K562 (cell line): ENCODE measurements around the gene SLCO2B1. TPM values are rescaled to one million over a fixed set of nuclear protein-coding genes. Genes with fewer than 3 reads are reported as not detected.

Experiments
- ATAC-seq: fragments of 200-7000 bp; cut with Tn5 transposase; 3 replicates; pipeline ENCODE4 v1.9.1; 2020; ENCODE audit warnings: moderate library complexity
- BruUV-seq: library from RNA; stranded (reverse); fragments of 400-500 nt; replicated peaks from 2 replicates; lab custom pipeline; 2021; lab: Mats Ljungman, UMichigan
- CTCF ChIA-PET: fragments of 300-600 bp; formaldehyde crosslinking; extraction: SDS; loops from one replicate; lab custom pipeline; 2021; ENCODE audit warnings: low intra/inter-chr PET ratio; lab: Yijun Ruan, JAX
- POLR2A ChIA-PET: fragments of 300-600, 350-650 bp; sonication (Branson Sonifier 250); formaldehyde crosslinking; extraction: SDS; loops from one replicate; lab custom pipeline; 2021; ENCODE audit warnings: antibody characterized with exemption, inconsistent platforms; lab: Yijun Ruan, JAX
- DNase-seq, 4 experiments: peaks; one replicate each; pipeline versions ENCODE4 v3.0.0 to v3.0.0-alpha.2; 2011 to 2018; ENCODE audit warnings: low spot score in 3 of 4, mixed read lengths in 3 of 4; ENCODE audit errors: extremely low read depth in 1 of 4
- FAIRE-seq: peaks from 2 replicates; lab custom pipeline; 2011; peaks lifted over from hg19 to GRCh38; lab: Jason Lieb, UNC
- H2AFZ ChIP-seq: 2 replicates; pipeline ENCODE4 v1.6.0; 2011; ENCODE audit warnings: low read depth, low read length, control low read depth, inconsistent platforms
- H3K27ac ChIP-seq: fragments of 200-600 bp; 3 replicates; pipeline ENCODE4 v1.8.0; 2011; ENCODE audit warnings: low read depth, mild to moderate bottlenecking, control low read depth, inconsistent platforms, low read length, moderate library complexity, mixed read lengths; ENCODE audit errors: extremely low read depth
- H3K27me3 ChIP-seq, 2 experiments: fragments of 300-600 bp in 1 of 2; 2 replicates in 1 of 2; 3 replicates in 1 of 2; pipeline versions ENCODE4 v1.6.0 to v1.8.0; 2011; ENCODE audit warnings: inconsistent platforms in 2 of 2, low read length in 2 of 2, mild to moderate bottlenecking in 1 of 2, mixed read lengths in 1 of 2, moderate library complexity in 1 of 2; ENCODE audit not compliant: control insufficient read depth in 2 of 2, insufficient read depth in 2 of 2
- H3K36me3 ChIP-seq: fragments of 300-600 bp; 3 replicates; pipeline ENCODE4 v1.8.0; 2011; ENCODE audit warnings: mild to moderate bottlenecking, low read length, inconsistent platforms; ENCODE audit not compliant: control insufficient read depth, insufficient read depth
- H3K4me1 ChIP-seq, 2 experiments: fragments of 200-600 bp in 1 of 2; replicated peaks in 1 of 2; 2 replicates in 1 of 2; 3 replicates in 1 of 2; pipeline versions ENCODE4 v1.5.1 to v1.8.0; 2011; ENCODE audit warnings: inconsistent platforms in 2 of 2, low read length in 2 of 2, mild to moderate bottlenecking in 1 of 2, mixed read lengths in 1 of 2, moderate library complexity in 1 of 2; ENCODE audit not compliant: control insufficient read depth in 2 of 2, insufficient read depth in 2 of 2
- H3K4me2 ChIP-seq: 2 replicates; pipeline ENCODE4 v1.6.1; 2011; ENCODE audit warnings: low read length, control low read depth, inconsistent platforms, mixed read lengths; ENCODE audit not compliant: insufficient read depth
- H3K4me3 ChIP-seq: fragments of 200-600 bp; sonication (generic), shearing (Covaris generic); 2 replicates; pipeline ENCODE4 v1.5.1; 2016; ENCODE audit warnings: control low read depth, inconsistent platforms
- H3K79me2 ChIP-seq: fragments of 200-600 bp; 3 replicates; pipeline ENCODE4 v1.8.0; 2011; ENCODE audit warnings: low read length, inconsistent platforms; ENCODE audit not compliant: control insufficient read depth, insufficient read depth
- H3K9ac ChIP-seq, 2 experiments: 2 replicates each; pipeline versions ENCODE4 v1.6.0 to v1.6.1; 2011; ENCODE audit warnings: low read depth in 2 of 2, low read length in 2 of 2, control low read depth in 1 of 2, inconsistent platforms in 1 of 2, mild to moderate bottlenecking in 1 of 2, mixed read lengths in 1 of 2; ENCODE audit not compliant: insufficient read depth in 1 of 2
- H3K9me1 ChIP-seq: one replicate; pipeline ENCODE4 v1.6.0; 2011; ENCODE audit warnings: inconsistent platforms, mild to moderate bottlenecking, low read length, moderate library complexity; ENCODE audit not compliant: control insufficient read depth, insufficient read depth
- H3K9me3 ChIP-seq: replicated peaks from 2 replicates; pipeline ENCODE4 v1.5.1; 2011; ENCODE audit warnings: low read depth, low read length, inconsistent platforms; ENCODE audit not compliant: control insufficient read depth, insufficient read depth
- H4K20me1 ChIP-seq: replicated peaks from 2 replicates; pipeline ENCODE4 v1.6.1; 2011; ENCODE audit warnings: low read length, inconsistent platforms, mixed read lengths; ENCODE audit not compliant: control insufficient read depth, insufficient read depth
- GTF3C2 ChIP-seq: IDR thresholded peaks from 3 replicates; pipeline ENCODE4 v1.6.1; 2011; ENCODE audit warnings: borderline replicate concordance, mild to moderate bottlenecking, moderate library complexity; ENCODE audit not compliant: insufficient read length; ENCODE audit errors: extremely low read depth
- MAFF ChIP-seq: IDR thresholded peaks from 2 replicates; pipeline ENCODE4 v1.6.1; 2012; ENCODE audit warnings: low read length, improper control_type of control experiment
- NRF1 ChIP-seq, 2 experiments: fragments of 450-650 bp; IDR thresholded peaks in 1 of 2; conservative IDR thresholded peaks in 1 of 2; 2 replicates each; pipeline ENCODE4 v1.6.1; 2014; ENCODE audit warnings: mild to moderate bottlenecking in 2 of 2
- RFX1 ChIP-seq: fragments of 450-650 bp; IDR thresholded peaks from 2 replicates; pipeline ENCODE4 v1.6.1; 2016; ENCODE audit warnings: mild to moderate bottlenecking, moderate library complexity
- SNIP1 ChIP-seq: fragments of 450-650 bp; IDR thresholded peaks from 2 replicates; pipeline ENCODE4 v1.7.1; 2017; ENCODE audit warnings: low read depth, mild to moderate bottlenecking
- XRCC4 ChIP-seq: IDR thresholded peaks from one replicate; pipeline ENCODE4 v1.6.1; 2011; ENCODE audit not compliant: insufficient read depth, insufficient read length; ENCODE audit errors: extremely low read depth
- ZNF121 ChIP-seq: sonication (generic); formaldehyde crosslinking; conservative IDR thresholded peaks from 2 replicates; pipeline ENCODE4 v1.8.0; 2022; ENCODE audit warnings: missing genetic modification reagents
- ZNF707 ChIP-seq: fragments of 250-450 bp; sonication (Bioruptor Pico); conservative IDR thresholded peaks from 2 replicates; pipeline ENCODE4 v1.8.0; 2022; ENCODE audit warnings: inconsistent platforms, mild to moderate bottlenecking, moderate library complexity
- WGBS: fragments of 100-300 bp; shearing (Covaris generic); methylation state at CpG from one replicate; pipeline ENCODE4 v1.1.6; 2016; ENCODE audit warnings: low coverage, mixed read lengths; ENCODE audit not compliant: insufficient coverage; ENCODE audit errors: missing lambda C conversion rate; 5-methylcytosine and 5-hydroxymethylcytosine counted together
- in situ Hi-C: fragments of 300-500 bp; cut with MboI; formaldehyde crosslinking; loops from 4 replicates; pipeline ENCODE4 v1.15.0; 2018; ENCODE audit warnings: inconsistent platforms, mixed read lengths
- intact Hi-C: fragments of 100-400 bp; cut with micrococcal nuclease; formaldehyde crosslinking; loops from 2 replicates; pipeline ENCODE4 v1.14.2; 2022
- polyA plus RNA-seq, 8 experiments: library from polyadenylated mRNA; depleted of rRNA in 4 of 8; stranded (reverse) in 5 of 8; unstranded in 3 of 8; fragments of >200 nt; fragmentation: Nextera tagmentation in 2 of 8; fragmentation: Illumina TruSeq in 1 of 8; extraction: Ambion mirVana in 2 of 8; extraction: Trizol in 1 of 8; gene quantifications; 2 replicates each; pipeline versions ENCODE4 v1.2.1 to v1.2.3, GENCODE V29; 2011 to 2014; ENCODE audit warnings: inconsistent platforms in 1 of 8, missing spikeins in 1 of 8
- total RNA-seq, 7 experiments: library from RNA; depleted of rRNA in 6 of 7; stranded (reverse); fragments of >200 nt in 6 of 7; fragmentation: Illumina TruSeq in 2 of 7; extraction: Trizol in 2 of 7; gene quantifications; 2 replicates each; pipeline versions ENCODE4 v1.2.1 to v1.2.3, GENCODE V29; 2011 to 2021; ENCODE audit warnings: low replicate concordance in 1 of 7
- TF ChIP-seq, protein P1 (sequence below), 3 experiments: IDR thresholded peaks in 2 of 3; conservative IDR thresholded peaks in 1 of 3; 2 replicates each; pipeline ENCODE4 v1.5.1; 2011 to 2012; ENCODE audit warnings: low read length in 3 of 3, mild to moderate bottlenecking in 3 of 3, control low read depth in 2 of 3, improper control_type of control experiment in 1 of 3, inconsistent platforms in 1 of 3, low read depth in 1 of 3, mixed read lengths in 1 of 3, moderate library complexity in 1 of 3; ENCODE audit not compliant: insufficient read depth in 2 of 3
- TF ChIP-seq, protein P2 (sequence below): fragments of 450-650 bp; formaldehyde crosslinking; IDR thresholded peaks from 2 replicates; pipeline ENCODE4 v1.4.0; 2022; ENCODE audit warnings: mild to moderate bottlenecking, moderate library complexity
- TF ChIP-seq, protein P3 (sequence below): fragments of 450-650 bp; IDR thresholded peaks from 2 replicates; pipeline ENCODE4 v1.6.1; 2018; ENCODE audit not compliant: partially characterized antibody

The SLCO2B1 gene
- total and polyA plus RNA-seq, 9 of the 15 experiments (the other 6 are each of a cell fraction or from before 2014, with no cell fraction given): 0.70 to 14.7 (median 7.6) TPM

DNA sequence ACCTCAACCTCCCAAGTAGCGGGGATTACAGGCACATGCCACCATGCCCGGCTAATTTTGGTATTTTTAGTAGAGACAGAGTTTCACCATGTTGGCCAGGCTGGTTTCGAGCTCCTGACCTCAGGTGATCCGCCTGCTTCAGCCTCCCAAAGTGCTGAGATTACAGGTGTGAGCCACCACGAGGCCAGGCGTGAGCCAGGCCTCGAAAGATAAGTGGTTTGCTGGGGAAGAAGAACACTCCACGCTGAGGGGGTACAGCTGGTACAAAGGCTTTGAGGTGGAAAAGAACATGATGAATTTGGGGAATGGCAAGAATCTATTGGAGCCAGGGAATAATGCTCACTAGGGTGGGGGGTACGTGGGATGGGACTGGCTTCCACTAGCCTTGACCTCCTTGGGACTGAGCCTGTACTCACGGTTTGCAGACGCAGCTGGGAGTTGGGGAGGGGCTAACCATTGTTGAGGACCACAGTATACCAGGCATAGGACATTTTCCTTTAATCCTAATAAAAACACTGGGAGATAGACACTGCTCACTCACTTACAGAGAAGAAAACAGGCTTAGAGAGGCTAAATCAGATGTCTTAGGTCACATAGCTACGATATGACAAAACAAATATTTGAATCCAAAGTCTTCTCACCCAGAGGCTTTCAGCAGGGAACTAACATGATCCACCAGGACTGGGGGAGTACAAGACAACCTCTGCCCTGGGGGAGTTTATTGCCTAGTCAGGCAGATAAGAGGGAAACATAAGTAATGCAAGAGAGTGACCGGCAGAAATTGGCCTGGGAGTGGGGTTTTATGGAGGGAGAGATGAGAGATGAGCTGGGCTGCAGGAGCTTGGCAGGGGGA is 4.9 kb downstream of the SLCO2B1 start:
- Histone ChIP-seq H3K4me1 (peaks cover 8% of the 10 kb centered on the region in 2 experiments), H3K4me3 (no peak overlapping the region), H3K27me3 (no peaks in the 10 kb centered on the region), H3K9ac (no peak overlapping the region), H3K9me1 (no peaks in the 10 kb centered on the region), H3K9me3 (no peaks in the 10 kb centered on the region; the same call in 1 of the 2 replicates), H3K36me3 (no peaks in the 10 kb centered on the region), H2AFZ (no peak overlapping the region), H3K4me2 (no peak overlapping the region), H3K27ac (no peak overlapping the region), H4K20me1 (peaks cover 4% of the 10 kb centered on the region; the same call in 1 of the 2 replicates), H3K79me2 (no peaks in the 10 kb centered on the region)
- BruUV-seq: no TSS peak
- DNase-seq (peak; percentile 28 to 54 (median 42)), ATAC-seq (peak; percentile 76), FAIRE-seq (peak; percentile 52)
- ChIA-PET POLR2A (interaction anchor here (0.5 to 1.2 kb wide), 6 partner anchors 10 to 123 kb away, joined by 3 to 4 read pairs (median 3); no protein-coding TSS in a partner anchor), CTCF (no interaction called here)
- in situ Hi-C loops (no loop called here), intact Hi-C loops (no loop called here)
- 37% methylated on average over 13 of the region's 13 CpGs for WGBS
- TF ChIP-seq ZNF707: peak; percentile 86
- peak; percentile 10; the same call in 1 of the 2 replicates for TF ChIP-seq MAFF
- no peak for TF ChIP-seq ZNF121 (CRISPR knock-in tag)
- TF ChIP-seq GTF3C2: no peak
- TF ChIP-seq, protein P1, sequence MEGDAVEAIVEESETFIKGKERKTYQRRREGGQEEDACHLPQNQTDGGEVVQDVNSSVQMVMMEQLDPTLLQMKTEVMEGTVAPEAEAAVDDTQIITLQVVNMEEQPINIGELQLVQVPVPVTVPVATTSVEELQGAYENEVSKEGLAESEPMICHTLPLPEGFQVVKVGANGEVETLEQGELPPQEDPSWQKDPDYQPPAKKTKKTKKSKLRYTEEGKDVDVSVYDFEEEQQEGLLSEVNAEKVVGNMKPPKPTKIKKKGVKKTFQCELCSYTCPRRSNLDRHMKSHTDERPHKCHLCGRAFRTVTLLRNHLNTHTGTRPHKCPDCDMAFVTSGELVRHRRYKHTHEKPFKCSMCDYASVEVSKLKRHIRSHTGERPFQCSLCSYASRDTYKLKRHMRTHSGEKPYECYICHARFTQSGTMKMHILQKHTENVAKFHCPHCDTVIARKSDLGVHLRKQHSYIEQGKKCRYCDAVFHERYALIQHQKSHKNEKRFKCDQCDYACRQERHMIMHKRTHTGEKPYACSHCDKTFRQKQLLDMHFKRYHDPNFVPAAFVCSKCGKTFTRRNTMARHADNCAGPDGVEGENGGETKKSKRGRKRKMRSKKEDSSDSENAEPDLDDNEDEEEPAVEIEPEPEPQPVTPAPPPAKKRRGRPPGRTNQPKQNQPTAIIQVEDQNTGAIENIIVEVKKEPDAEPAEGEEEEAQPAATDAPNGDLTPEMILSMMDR (IDR thresholded peaks at IDR 0.05 in 2 of 3, conservative IDR thresholded peaks at IDR 0.05 in 1 of 3; ENCODE audit: insufficient read depth in 2 of 3, low read depth in 1 of 3, low read length in 3 of 3): no peak
- TF ChIP-seq, protein P2, sequence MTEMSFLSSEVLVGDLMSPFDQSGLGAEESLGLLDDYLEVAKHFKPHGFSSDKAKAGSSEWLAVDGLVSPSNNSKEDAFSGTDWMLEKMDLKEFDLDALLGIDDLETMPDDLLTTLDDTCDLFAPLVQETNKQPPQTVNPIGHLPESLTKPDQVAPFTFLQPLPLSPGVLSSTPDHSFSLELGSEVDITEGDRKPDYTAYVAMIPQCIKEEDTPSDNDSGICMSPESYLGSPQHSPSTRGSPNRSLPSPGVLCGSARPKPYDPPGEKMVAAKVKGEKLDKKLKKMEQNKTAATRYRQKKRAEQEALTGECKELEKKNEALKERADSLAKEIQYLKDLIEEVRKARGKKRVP (CRISPR knock-in tag): no peak
- TF ChIP-seq NRF1 (conservative IDR thresholded peaks at IDR 0.05 in 1 of 2, IDR thresholded peaks at IDR 0.05 in 1 of 2): no peak
- TF ChIP-seq RFX1: no peak
- no peak for TF ChIP-seq XRCC4
- TF ChIP-seq SNIP1: no peak
- TF ChIP-seq, protein P3, sequence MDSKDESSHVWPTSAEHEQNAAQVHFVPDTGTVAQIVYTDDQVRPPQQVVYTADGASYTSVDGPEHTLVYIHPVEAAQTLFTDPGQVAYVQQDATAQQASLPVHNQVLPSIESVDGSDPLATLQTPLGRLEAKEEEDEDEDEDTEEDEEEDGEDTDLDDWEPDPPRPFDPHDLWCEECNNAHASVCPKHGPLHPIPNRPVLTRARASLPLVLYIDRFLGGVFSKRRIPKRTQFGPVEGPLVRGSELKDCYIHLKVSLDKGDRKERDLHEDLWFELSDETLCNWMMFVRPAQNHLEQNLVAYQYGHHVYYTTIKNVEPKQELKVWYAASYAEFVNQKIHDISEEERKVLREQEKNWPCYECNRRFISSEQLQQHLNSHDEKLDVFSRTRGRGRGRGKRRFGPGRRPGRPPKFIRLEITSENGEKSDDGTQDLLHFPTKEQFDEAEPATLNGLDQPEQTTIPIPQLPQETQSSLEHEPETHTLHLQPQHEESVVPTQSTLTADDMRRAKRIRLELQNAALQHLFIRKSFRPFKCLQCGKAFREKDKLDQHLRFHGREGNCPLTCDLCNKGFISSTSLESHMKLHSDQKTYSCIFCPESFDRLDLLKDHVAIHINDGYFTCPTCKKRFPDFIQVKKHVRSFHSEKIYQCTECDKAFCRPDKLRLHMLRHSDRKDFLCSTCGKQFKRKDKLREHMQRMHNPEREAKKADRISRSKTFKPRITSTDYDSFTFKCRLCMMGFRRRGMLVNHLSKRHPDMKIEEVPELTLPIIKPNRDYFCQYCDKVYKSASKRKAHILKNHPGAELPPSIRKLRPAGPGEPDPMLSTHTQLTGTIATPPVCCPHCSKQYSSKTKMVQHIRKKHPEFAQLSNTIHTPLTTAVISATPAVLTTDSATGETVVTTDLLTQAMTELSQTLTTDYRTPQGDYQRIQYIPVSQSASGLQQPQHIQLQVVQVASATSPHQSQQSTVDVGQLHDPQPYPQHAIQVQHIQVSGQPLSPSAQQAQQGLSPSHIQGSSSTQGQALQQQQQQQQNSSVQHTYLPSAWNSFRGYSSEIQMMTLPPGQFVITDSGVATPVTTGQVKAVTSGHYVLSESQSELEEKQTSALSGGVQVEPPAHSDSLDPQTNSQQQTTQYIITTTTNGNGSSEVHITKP: peak; percentile 83
